ENCODE results near the gene YTHDC2.

GRCh38 chr5:113552137-113552536 is 38.6 kb downstream of the YTHDC2 start:
- no peak for TF ChIP-seq CTCF (IDR thresholded peaks at IDR 0.05; ENCODE audit: low read depth, low read length)
- no peak for TF ChIP-seq EZH2phosphoT487 (IDR thresholded peaks at IDR 0.05; ENCODE audit: low read depth)
